Glutamatergic neuron (in vitro differentiated cells): Measurements from ENCODE around the gene ORAI3. TPM values are rescaled to one million over a fixed set of nuclear protein-coding genes. Genes with fewer than 3 reads are reported as not detected.

Source experiments
- DNase-seq: peaks from one replicate; pipeline ENCODE4 v3.0.0; 2022
- H3K27ac Mint-ChIP-seq: one replicate; pipeline ENCODE4 v1.8.0; 2020; ENCODE audit warnings: mild to moderate bottlenecking, mixed read lengths, inconsistent platforms; ENCODE audit not compliant: unreplicated experiment
- H3K27me3 Mint-ChIP-seq: one replicate; pipeline ENCODE4 v1.8.0; 2020; ENCODE audit warnings: mild to moderate bottlenecking, moderate library complexity, mixed read lengths, inconsistent platforms; ENCODE audit not compliant: unreplicated experiment
- H3K36me3 Mint-ChIP-seq: one replicate; pipeline ENCODE4 v1.8.0; 2020; ENCODE audit warnings: mild to moderate bottlenecking, mixed read lengths, inconsistent platforms; ENCODE audit not compliant: unreplicated experiment
- H3K4me1 Mint-ChIP-seq: one replicate; pipeline ENCODE4 v1.8.0; 2020; ENCODE audit warnings: mild to moderate bottlenecking, low read depth, mixed read lengths, inconsistent platforms; ENCODE audit not compliant: unreplicated experiment
- H3K4me3 Mint-ChIP-seq: one replicate; pipeline ENCODE4 v1.8.0; 2020; ENCODE audit warnings: mild to moderate bottlenecking, mixed read lengths, inconsistent platforms; ENCODE audit not compliant: unreplicated experiment
- H3K9me3 Mint-ChIP-seq: one replicate; pipeline ENCODE4 v1.8.0; 2020; ENCODE audit warnings: mild to moderate bottlenecking, moderate library complexity, mixed read lengths, inconsistent platforms; ENCODE audit not compliant: unreplicated experiment
- total RNA-seq: library from RNA; stranded (reverse); fragmentation: NEBNext Ultra II Directional; extraction: Animal tissue kit (Norgen Biotek cat#: 25700); gene quantifications from one replicate; pipeline ENCODE4 v1.2.1, GENCODE V29; 2021; ENCODE audit not compliant: unreplicated experiment
- TF ChIP-seq, protein P1 (sequence below): fragments of 200-600 bp; sonication (generic); IDR thresholded peaks from one replicate; pipeline ENCODE4 v1.5.0; 2021; ENCODE audit not compliant: partially characterized antibody, unreplicated experiment

ORAI3 gene
- total RNA-seq, 1 donor from 2014 or later: 5.1 TPM

DNA sequence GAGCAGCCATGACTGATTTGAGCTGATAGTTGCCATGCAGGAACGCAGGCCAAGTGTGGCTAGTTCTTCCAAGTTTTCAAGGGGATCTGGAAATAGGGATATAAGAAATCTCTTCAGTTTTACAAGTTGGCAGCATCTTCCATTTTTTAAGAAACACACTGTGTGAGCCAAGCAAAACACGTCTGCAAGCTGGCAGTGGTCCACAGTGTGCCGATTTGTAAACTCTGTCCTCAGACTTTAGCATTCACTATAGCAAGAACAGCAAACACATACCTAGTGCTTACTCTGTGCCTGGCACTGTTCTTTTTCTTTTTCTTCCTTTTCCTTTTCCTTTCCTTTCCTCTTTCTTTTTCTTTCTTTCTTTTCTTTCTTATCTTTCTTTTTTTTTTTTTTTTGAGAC is 2.9 kb downstream of the ORAI3 start:
- TF ChIP-seq, protein P1, sequence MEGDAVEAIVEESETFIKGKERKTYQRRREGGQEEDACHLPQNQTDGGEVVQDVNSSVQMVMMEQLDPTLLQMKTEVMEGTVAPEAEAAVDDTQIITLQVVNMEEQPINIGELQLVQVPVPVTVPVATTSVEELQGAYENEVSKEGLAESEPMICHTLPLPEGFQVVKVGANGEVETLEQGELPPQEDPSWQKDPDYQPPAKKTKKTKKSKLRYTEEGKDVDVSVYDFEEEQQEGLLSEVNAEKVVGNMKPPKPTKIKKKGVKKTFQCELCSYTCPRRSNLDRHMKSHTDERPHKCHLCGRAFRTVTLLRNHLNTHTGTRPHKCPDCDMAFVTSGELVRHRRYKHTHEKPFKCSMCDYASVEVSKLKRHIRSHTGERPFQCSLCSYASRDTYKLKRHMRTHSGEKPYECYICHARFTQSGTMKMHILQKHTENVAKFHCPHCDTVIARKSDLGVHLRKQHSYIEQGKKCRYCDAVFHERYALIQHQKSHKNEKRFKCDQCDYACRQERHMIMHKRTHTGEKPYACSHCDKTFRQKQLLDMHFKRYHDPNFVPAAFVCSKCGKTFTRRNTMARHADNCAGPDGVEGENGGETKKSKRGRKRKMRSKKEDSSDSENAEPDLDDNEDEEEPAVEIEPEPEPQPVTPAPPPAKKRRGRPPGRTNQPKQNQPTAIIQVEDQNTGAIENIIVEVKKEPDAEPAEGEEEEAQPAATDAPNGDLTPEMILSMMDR: no peak
- no peak for DNase-seq
- peaks cover 6% of the 10 kb centered on the region for H3K9me3 Mint-ChIP-seq
- H3K36me3 Mint-ChIP-seq: no peaks in the 10 kb centered on the region
- H3K4me3 Mint-ChIP-seq: no peak overlapping the region
- no peak overlapping the region for H3K27ac Mint-ChIP-seq
- H3K27me3 Mint-ChIP-seq: peaks cover 10% of the 10 kb centered on the region
- peaks cover 6% of the 10 kb centered on the region for H3K4me1 Mint-ChIP-seq

DNA sequence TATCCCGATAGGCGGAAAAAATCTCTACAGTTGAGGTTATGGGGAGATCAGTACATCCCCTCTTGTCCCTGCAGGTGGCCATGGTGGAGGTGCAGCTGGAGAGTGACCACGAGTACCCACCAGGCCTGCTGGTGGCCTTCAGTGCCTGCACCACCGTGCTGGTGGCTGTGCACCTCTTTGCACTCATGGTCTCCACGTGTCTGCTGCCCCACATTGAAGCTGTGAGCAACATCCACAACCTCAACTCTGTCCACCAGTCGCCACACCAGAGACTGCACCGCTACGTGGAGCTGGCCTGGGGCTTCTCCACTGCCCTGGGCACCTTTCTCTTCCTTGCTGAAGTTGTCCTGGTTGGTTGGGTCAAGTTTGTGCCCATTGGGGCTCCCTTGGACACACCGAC is 4.2 kb downstream of the ORAI3 start:
- TF ChIP-seq, protein P1: no peak
- no peak for DNase-seq
- Mint-ChIP-seq H3K4me3 (no peak overlapping the region), H3K9me3 (peaks cover 10% of the 10 kb centered on the region), H3K27me3 (peaks cover 14% of the 10 kb centered on the region), H3K36me3 (no peaks in the 10 kb centered on the region), H3K4me1 (peaks cover 6% of the 10 kb centered on the region), H3K27ac (no peak overlapping the region)

GRCh38 chr16:30953511-30954124 is 4.8 kb downstream of the ORAI3 start:
- Mint-ChIP-seq H3K4me1 (peaks cover 6% of the 10 kb centered on the region), H3K36me3 (no peaks in the 10 kb centered on the region), H3K9me3 (peaks cover 14% of the 10 kb centered on the region), H3K27ac (no peak overlapping the region), H3K27me3 (peaks cover 14% of the 10 kb centered on the region), H3K4me3 (no peak overlapping the region)
- TF ChIP-seq, protein P1: peak; percentile 84
- peak; percentile 88 for DNase-seq

DNA sequence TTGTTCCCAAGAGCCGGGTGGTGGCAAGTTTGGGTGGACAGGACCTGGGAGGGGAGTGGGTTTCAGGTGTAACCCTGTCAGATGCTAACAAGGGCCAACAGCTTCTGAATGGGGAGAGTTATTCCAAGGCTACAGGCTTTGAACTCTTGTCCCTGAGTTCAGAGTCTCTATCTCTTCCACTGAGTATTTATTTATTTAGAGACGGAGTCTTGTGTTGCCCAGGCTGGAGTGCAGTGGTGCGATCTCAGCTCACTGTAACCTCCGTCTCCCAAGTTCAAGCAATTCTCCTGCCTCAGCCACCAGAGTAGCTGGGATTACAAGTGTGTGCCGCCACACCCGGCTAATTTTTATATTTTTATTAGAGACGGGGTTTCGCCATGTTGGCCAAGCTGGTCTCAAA is 6.1 kb downstream of the ORAI3 start:
- Mint-ChIP-seq H3K4me1 (peaks cover 5% of the 10 kb centered on the region), H3K36me3 (peaks cover 8% of the 10 kb centered on the region), H3K27ac (no peak overlapping the region), H3K9me3 (peaks cover 15% of the 10 kb centered on the region), H3K27me3 (peaks cover 8% of the 10 kb centered on the region), H3K4me3 (no peak overlapping the region)
- TF ChIP-seq, protein P1: no peak
- DNase-seq: no peak

- TF ChIP-seq, protein P1: peak; percentile 20
These were observed 8.0 kb downstream of the ORAI3 start for GRCh38 chr16:30956601-30957455.

More at GRCh38 chr16:30956601-30957455, 8.0 kb downstream of the ORAI3 start:
- DNase-seq: peak; percentile 91
- H3K36me3 Mint-ChIP-seq: peaks cover 11% of the 10 kb centered on the region
- H3K27me3 Mint-ChIP-seq: peaks cover 6% of the 10 kb centered on the region
- H3K27ac Mint-ChIP-seq: peak overlapping the region; percentile 97
- peak overlapping the region; percentile 92 for H3K4me3 Mint-ChIP-seq
- H3K4me1 Mint-ChIP-seq: peaks cover 6% of the 10 kb centered on the region
- peaks cover 17% of the 10 kb centered on the region for H3K9me3 Mint-ChIP-seq
